Kidney epithelial cell (primary cell): ENCODE results near the gene SPINDOC. TPM values are rescaled to one million over a fixed set of nuclear protein-coding genes. Genes with fewer than 3 reads are reported as not detected.
"Not testable (repeated sequence)": the region's sequence is repeated elsewhere in the genome, so short reads cannot be mapped to it uniquely, and the experiment has no call there.

ENCODE experiments used
- DNase-seq: peaks from one replicate; pipeline ENCODE4 v3.0.0-alpha.2; 2010; ENCODE audit warnings: low read depth
- H3K27me3 ChIP-seq: 2 replicates; pipeline ENCODE4 v1.6.0; 2011; ENCODE audit warnings: low read length; ENCODE audit not compliant: control insufficient read depth, insufficient read depth
- H3K36me3 ChIP-seq: 2 replicates; pipeline ENCODE4 v1.5.1; 2011; ENCODE audit warnings: low read length; ENCODE audit not compliant: control insufficient read depth, insufficient read depth
- H3K4me3 ChIP-seq: 2 replicates; pipeline ENCODE4 v1.5.1; 2011; ENCODE audit warnings: low read depth, mild to moderate bottlenecking, control low read depth, low read length
- CTCF ChIP-seq: IDR thresholded peaks from 2 replicates; pipeline ENCODE4 v1.5.1; 2011; ENCODE audit warnings: mild to moderate bottlenecking, moderate library complexity, low read length, control low read depth, inconsistent platforms; ENCODE audit not compliant: insufficient read depth, poor library complexity, severe bottlenecking
- total RNA-seq: library from RNA; depleted of rRNA; stranded (reverse); fragments of >200 nt; gene quantifications from 2 replicates; pipeline ENCODE4 v1.2.3, GENCODE V29; 2015

The SPINDOC gene
- total RNA-seq, 1 donor from 2014 or later = 41.4 TPM

DNA sequence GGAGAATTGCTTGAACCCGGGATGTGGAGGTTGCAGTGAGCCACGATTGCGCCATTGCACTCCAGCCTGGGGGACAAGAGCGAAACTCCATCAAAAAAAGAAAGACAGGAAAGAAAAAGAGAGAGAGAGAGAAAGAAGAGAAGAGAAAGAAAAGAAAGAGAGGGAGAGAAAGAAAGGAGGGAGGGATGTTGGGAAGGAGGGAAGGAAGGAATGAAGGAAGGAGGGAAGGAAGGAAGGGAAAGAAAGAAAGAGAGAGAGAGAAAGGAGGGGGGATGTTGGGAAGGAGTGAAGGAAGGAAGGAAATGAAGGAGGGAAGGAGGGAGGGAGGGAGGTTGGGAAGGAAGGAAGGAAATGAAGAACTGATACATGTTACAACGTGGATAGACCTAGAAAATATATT lies 12.3 kb upstream of the SPINDOC start:
- no peak for DNase-seq
- no peak for TF ChIP-seq CTCF
- Histone ChIP-seq H3K27me3 (no peaks in the 10 kb centered on the region), H3K4me3 (no peak overlapping the region), H3K36me3 (no peaks in the 10 kb centered on the region)

DNA sequence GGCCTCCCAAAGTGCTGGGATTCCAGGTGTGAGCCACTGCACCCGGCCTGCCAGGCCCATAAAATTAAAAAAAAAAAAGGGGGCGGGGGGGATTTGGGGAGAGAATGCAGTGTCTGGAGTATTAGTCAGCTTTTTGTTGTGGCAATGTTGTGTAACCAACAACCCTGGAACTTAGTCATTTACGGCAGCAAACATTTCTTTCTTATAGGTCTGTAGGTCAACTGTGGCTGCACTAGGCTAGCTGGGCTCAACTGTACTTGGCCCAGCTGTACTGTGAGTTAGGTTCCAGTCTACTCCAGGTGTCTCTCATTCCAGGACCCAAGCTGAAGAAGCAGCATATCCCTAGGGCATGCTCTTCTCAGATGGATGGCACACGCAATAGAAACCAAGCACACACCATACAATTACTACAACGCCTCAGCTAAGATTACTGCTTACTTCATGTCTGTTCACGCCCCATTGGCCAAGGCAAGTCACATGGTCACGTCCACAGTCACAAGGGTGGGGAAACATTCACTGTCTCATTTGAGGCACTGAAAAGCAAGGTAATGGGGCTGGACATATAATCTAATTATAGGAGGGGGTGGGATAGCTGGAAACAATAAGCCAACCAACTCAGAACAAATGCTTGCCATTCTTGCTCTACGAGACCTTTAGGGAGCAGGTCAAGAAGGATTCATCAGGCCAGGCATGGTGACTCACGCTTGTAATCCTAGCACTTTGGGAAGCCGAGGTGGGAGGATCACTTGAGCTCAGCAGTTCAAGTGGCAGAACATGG lies 10.4 kb upstream of the SPINDOC start:
- no peaks in the 10 kb centered on the region for H3K36me3 ChIP-seq
- H3K4me3 ChIP-seq = no peak overlapping the region
- TF ChIP-seq CTCF = no peak
- no peaks in the 10 kb centered on the region for H3K27me3 ChIP-seq
- no peak for DNase-seq

DNA sequence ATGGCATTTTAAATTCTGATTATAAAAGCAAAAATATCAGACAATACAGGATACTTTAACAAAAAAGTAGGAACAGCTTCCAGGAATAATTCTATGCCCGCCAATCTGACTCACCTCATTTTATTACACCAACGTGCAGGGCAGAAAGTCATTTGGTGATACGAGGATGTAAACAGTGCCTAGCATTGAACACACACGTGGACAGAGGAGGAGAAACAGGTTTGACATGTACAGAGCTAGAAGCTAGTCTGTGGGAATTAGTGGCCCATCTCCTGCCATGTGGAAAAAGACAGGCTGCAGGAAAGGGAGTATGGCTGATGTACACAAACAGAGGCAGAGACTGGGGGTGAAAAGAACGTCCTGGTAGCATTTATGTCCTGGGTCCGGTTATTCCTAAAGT lies 9.0 kb upstream of the SPINDOC start:
- no peaks in the 10 kb centered on the region for H3K36me3 ChIP-seq
- no peak for DNase-seq
- no peak for TF ChIP-seq CTCF
- no peaks in the 10 kb centered on the region for H3K27me3 ChIP-seq
- no peak overlapping the region for H3K4me3 ChIP-seq

DNA sequence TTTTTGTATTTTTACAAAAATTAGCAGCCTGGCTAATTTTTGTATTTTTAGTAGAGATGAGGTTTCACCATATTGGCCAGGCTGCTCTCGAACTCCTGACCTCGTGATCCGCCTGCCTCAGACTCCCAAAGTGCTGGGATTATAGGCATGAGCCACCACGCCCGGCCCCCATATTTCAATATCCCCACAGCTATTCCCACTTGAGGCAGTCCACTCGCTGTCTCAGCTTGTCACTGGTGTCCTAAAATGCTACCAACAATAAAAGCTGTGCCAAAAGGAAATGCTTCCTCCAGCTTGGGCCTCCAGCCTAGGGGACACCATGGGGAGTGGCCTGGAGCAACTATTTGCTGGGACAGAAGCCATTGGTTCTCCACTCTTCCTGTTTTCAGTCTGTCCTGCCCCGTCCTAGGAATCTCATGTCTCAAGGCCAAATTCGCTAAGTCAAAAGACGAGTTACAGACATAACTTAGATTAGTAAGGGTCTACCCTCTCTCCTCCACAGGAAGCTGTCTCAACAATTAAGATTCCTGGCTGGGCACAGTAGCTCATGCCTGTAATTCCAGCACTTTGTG lies 7.3 kb upstream of the SPINDOC start:
- no peak for TF ChIP-seq CTCF
- no peaks in the 10 kb centered on the region for H3K27me3 ChIP-seq
- H3K36me3 ChIP-seq = no peaks in the 10 kb centered on the region

GRCh38 chr11:63810383-63810782 lies 2.9 kb upstream of the SPINDOC start:
- H3K36me3 ChIP-seq, H3K4me3 ChIP-seq, H3K27me3 ChIP-seq, DNase-seq: not testable (repeated sequence)

More for the DNA sequence above, 7.3 kb upstream of the SPINDOC start:
- no peak overlapping the region for H3K4me3 ChIP-seq
- no peak for DNase-seq

- DNase-seq = no peak
- TF ChIP-seq CTCF = no peak
- H3K4me3 ChIP-seq = no peak overlapping the region
- no peaks in the 10 kb centered on the region for H3K36me3 ChIP-seq
- H3K27me3 ChIP-seq = no peaks in the 10 kb centered on the region
These were observed 1.7 kb upstream of the SPINDOC start for GRCh38 chr11:63811522-63811921.
